HL-60 (cell line): ENCODE measurements around the gene ERBB4.

Experiments used
- DNase-seq, 2 experiments: peaks; one replicate each; pipeline ENCODE4 v3.0.0-alpha.2; 2010 to 2020; ENCODE audit warnings: low read depth in 1 of 2, low spot score in 1 of 2
- H3K27ac ChIP-seq: fragments of 250-450 bp; sonication (Bioruptor Pico); replicated peaks from 2 replicates; pipeline ENCODE4 v1.5.1; 2020; ENCODE audit warnings: mild to moderate bottlenecking, moderate library complexity
- H3K27me3 ChIP-seq: fragments of 250-450 bp; sonication (Bioruptor Pico); 2 replicates; pipeline ENCODE4 v1.5.1; 2021; ENCODE audit warnings: mild to moderate bottlenecking, moderate library complexity; ENCODE audit not compliant: insufficient read depth, poor library complexity, severe bottlenecking
- H3K4me3 ChIP-seq: replicated peaks from 2 replicates; pipeline ENCODE4 v1.5.1; 2011; ENCODE audit warnings: mild to moderate bottlenecking, control low read depth, low read length; ENCODE audit not compliant: insufficient read depth
- GABPA ChIP-seq: IDR thresholded peaks from 2 replicates; pipeline ENCODE4 v1.6.1; 2012; ENCODE audit warnings: low read depth
- POLR2AphosphoS5 ChIP-seq: IDR thresholded peaks from 2 replicates; pipeline ENCODE4 v1.6.1; 2012; ENCODE audit warnings: low read depth
- SPI1 ChIP-seq: IDR thresholded peaks from 2 replicates; pipeline ENCODE4 v1.6.1; 2012; ENCODE audit warnings: low read depth, mild to moderate bottlenecking, borderline replicate concordance
- TF ChIP-seq, protein P1 (sequence below): IDR thresholded peaks from one replicate; pipeline ENCODE4 v1.5.1; 2011; ENCODE audit warnings: low read length, control low read depth, inconsistent platforms; ENCODE audit not compliant: insufficient read depth
- TF ChIP-seq, protein P2 (sequence below): IDR thresholded peaks from 2 replicates; pipeline ENCODE4 v1.6.1; 2012; ENCODE audit warnings: low read depth; ENCODE audit not compliant: insufficient replicate concordance

The ERBB4 gene

DNA sequence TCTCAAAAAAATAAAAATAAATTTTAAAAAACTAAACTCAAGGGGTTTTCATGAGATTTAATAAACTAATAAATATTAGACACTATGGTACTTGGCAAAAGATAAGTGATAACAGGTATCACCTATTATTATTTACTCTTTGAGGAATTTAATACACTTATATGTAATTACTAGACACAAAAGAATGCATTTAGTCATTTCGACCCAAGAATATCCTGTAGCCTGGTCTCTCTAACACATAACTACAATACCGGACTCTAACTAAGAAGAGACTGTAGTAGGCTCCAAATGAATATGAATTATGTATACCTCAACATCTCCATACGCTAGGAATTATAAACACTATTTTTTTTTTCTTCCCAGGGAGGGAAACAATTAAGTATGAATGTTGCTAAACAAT, 1131.5 kb downstream of the ERBB4 start:
- Histone ChIP-seq H3K4me3 (no peak overlapping the region), H3K27me3 (no peaks in the 10 kb centered on the region), H3K27ac (no peak overlapping the region)
- no peak for DNase-seq
- TF ChIP-seq, protein P1, sequence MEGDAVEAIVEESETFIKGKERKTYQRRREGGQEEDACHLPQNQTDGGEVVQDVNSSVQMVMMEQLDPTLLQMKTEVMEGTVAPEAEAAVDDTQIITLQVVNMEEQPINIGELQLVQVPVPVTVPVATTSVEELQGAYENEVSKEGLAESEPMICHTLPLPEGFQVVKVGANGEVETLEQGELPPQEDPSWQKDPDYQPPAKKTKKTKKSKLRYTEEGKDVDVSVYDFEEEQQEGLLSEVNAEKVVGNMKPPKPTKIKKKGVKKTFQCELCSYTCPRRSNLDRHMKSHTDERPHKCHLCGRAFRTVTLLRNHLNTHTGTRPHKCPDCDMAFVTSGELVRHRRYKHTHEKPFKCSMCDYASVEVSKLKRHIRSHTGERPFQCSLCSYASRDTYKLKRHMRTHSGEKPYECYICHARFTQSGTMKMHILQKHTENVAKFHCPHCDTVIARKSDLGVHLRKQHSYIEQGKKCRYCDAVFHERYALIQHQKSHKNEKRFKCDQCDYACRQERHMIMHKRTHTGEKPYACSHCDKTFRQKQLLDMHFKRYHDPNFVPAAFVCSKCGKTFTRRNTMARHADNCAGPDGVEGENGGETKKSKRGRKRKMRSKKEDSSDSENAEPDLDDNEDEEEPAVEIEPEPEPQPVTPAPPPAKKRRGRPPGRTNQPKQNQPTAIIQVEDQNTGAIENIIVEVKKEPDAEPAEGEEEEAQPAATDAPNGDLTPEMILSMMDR, result no peak
- TF ChIP-seq POLR2AphosphoS5 (no peak), SPI1 (no peak), GABPA (no peak)
- TF ChIP-seq, protein P2, sequence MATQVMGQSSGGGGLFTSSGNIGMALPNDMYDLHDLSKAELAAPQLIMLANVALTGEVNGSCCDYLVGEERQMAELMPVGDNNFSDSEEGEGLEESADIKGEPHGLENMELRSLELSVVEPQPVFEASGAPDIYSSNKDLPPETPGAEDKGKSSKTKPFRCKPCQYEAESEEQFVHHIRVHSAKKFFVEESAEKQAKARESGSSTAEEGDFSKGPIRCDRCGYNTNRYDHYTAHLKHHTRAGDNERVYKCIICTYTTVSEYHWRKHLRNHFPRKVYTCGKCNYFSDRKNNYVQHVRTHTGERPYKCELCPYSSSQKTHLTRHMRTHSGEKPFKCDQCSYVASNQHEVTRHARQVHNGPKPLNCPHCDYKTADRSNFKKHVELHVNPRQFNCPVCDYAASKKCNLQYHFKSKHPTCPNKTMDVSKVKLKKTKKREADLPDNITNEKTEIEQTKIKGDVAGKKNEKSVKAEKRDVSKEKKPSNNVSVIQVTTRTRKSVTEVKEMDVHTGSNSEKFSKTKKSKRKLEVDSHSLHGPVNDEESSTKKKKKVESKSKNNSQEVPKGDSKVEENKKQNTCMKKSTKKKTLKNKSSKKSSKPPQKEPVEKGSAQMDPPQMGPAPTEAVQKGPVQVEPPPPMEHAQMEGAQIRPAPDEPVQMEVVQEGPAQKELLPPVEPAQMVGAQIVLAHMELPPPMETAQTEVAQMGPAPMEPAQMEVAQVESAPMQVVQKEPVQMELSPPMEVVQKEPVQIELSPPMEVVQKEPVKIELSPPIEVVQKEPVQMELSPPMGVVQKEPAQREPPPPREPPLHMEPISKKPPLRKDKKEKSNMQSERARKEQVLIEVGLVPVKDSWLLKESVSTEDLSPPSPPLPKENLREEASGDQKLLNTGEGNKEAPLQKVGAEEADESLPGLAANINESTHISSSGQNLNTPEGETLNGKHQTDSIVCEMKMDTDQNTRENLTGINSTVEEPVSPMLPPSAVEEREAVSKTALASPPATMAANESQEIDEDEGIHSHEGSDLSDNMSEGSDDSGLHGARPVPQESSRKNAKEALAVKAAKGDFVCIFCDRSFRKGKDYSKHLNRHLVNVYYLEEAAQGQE, result no peak

DNA sequence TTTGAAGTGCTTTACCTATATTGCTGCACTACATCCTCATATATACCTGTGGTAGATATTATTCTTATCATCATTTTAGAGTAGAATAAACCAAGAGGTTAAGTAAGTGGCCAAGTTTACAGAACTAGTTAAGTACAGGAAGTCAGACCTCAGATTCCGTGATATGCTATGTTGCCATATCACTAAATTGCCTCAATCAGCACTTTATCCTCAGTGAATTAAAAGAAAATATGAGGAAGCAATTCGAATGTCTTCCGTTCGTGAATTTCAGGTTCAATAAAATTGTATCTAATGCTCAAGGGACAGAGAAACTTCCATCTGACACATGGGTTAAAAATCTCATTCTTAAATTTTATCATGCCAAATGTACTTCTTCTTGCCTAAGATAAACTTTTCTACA, 1133.6 kb downstream of the ERBB4 start:
- H3K4me3 ChIP-seq, result no peak overlapping the region
- H3K27me3 ChIP-seq, result no peaks in the 10 kb centered on the region
- no peak for DNase-seq
- no peak for TF ChIP-seq SPI1
- no peak for TF ChIP-seq POLR2AphosphoS5
- TF ChIP-seq GABPA, result no peak
- TF ChIP-seq, protein P2, result no peak
- TF ChIP-seq, protein P1, result no peak
- H3K27ac ChIP-seq, result no peak overlapping the region

DNA sequence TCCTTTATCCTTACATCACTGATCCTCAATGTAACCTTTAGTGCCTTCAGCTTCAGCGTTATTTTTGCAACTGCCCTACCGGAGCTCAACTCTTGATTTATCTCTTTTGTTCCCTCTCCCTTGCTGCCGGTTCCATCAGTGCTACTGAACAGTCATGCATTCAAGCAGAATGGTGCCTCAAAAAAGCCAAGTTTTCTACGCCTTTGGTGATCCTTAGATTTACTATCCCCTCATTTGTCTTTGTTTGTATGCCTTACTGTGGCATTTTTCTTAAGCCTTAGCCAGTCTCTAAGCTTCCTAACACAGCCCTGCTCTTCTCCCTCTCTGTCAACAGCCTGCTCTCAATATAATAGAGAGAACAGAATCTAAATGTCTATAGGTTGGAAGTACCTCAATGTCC, 1134.5 kb downstream of the ERBB4 start:
- TF ChIP-seq SPI1 (no peak), GABPA (no peak)
- TF ChIP-seq, protein P2, result no peak
- TF ChIP-seq, protein P1, result no peak
- no peak for DNase-seq

More for the DNA sequence above, 1134.5 kb downstream of the ERBB4 start:
- Histone ChIP-seq H3K4me3 (no peak overlapping the region), H3K27ac (no peak overlapping the region), H3K27me3 (no peaks in the 10 kb centered on the region)
